KBM-7 (cell line): Measurements from ENCODE around the gene ITCH.
A peak's percentile ranks its signal among the peaks of the same experiment; 100 is the strongest.
"Not testable (repeated sequence)": the region's sequence is repeated elsewhere in the genome, so short reads cannot be mapped to it uniquely, and the experiment has no call there.

Experiments used
- DNase-seq: peaks from one replicate; pipeline ENCODE4 v3.0.0-alpha.2; 2015
- in situ Hi-C: fragments of 300-500 bp; cut with MboI; formaldehyde crosslinking; loops from 2 replicates; pipeline ENCODE4 v1.14.3; 2020; ENCODE audit warnings: low sequenced_read_pairs, low pct_unique_long_range_greater_than_20kb, mixed read lengths

ITCH gene

GRCh38 chr20:34483585-34484220 is 120.6 kb downstream of the ITCH start:
- DNase-seq, in situ Hi-C loops: not testable (repeated sequence)

DNA sequence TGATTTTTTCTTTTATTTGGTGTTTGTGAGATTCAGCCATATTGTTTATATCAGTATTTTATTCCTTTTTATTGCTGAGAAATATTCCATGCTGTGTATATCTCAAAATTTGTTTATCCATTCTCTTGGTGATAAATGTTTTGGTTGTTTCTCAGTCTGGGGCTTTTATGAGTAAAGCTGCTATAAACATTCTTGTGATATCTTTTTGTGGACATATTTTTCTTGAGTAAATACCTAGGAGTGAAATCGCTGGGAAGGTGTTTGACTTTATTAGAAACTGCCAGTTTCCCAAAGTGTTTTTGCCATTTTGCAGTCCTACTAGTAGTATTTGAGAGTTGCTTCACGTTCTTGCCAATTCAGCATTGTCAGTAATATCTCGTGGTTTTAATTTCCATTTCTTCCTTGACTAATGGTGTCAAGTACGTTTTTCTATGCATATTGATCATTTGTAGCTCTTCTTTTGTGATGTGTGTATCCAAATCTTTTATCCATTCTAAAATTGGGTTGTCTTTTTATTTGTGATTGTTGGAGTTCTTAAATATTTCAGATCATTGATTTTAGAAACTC is 122.1 kb downstream of the ITCH start:
- in situ Hi-C loops, result no loop called here
- no peak for DNase-seq

- DNase-seq, result no peak
- in situ Hi-C loops, result no loop called here
These were observed 128.3 kb downstream of the ITCH start for GRCh38 chr20:34491226-34491931.

DNA sequence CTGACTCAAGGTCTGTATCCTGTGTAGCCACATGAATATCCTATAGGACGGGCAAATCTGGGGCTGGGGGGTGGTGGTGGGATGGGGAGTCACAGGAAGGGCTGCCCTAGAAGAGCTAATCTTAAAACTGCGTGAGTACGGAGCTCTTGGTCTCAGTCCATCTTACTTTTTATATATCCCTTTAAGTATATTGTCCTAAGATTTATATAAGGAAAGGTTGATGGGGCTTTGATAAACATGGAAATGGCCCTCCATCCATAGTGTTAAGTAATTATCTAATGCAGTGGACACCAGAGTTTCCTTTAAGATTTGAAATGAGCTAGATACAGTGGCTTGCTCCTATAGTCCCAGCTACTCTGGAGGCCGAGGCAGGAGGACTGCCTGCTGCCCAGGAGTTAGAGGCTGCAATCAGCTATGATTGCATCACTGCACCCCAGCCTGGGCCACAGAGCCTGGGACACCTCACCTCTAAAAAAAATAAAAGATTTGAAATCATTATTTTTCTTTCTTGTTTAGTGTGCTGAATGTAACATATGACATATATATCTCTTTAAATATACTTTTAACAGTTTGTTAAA is 128.9 kb downstream of the ITCH start:
- no peak for DNase-seq
- in situ Hi-C loops, result no loop called here

DNA sequence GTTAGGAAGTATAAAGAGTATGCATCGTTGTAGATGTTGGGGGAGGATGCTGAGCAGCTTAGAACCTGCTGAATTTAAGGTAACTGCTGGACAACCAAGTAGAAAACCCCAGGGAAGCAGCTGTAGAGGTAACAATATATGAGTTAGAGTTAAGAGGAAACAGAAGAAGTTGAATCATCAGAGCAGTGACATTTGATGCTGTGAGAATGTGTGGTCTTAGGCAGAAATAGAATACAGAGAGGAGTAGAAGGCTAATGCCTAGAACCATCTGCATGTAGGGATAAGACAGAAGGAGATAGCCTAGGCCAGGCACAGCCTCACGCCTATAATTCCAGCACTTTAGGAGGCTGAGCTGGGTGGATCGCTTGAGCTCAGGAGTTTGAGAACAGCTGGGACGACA is 130.6 kb downstream of the ITCH start:
- in situ Hi-C loops, result no loop called here
- DNase-seq, result no peak

DNA sequence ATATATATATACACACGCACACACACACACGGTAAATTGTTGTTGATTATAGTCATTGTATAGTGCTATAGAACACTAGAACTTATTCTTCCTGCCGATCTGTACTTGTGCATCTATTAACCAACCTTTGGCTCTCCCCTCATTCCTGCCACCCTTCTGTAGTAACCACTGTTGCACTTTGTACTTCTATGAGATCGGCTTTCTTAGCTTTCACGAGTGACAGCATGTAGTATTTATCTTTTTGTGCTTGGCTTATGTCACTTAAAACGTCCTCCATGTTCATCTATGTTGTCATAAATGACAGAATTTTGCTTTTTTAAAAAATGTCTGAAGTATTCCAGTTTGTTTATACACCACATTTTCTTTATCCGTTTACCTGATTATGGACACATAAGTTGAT is 132.2 kb downstream of the ITCH start:
- in situ Hi-C loops, result no loop called here
- no peak for DNase-seq

GRCh38 chr20:34495916-34496315 is 132.8 kb downstream of the ITCH start:
- peak; percentile 36 for DNase-seq
- in situ Hi-C loops, result no loop called here

DNA sequence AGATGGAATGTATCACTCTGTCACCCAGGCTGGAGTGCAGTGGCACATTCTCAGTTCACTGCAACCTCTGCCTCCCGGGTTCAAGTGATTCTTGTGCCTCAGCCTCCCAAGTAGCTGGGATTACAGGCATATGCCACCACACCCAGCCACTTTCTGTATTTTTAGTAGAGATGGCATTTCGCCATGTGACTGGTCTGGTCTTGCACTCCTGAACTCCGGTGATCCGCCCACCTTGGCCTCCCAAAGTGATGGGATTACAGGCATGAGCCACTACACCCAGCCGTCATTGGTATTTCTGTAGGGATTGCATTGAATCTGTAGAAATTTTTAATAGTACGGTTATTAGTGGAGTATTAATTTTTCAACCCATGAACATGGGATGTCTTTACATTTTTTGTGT is 134.5 kb downstream of the ITCH start:
- DNase-seq, in situ Hi-C loops: not testable (repeated sequence)

GRCh38 chr20:34500823-34501222 is 137.8 kb downstream of the ITCH start:
- DNase-seq, result no peak
- in situ Hi-C loops, result loop anchor here (25.0 kb wide), 1 partner anchor 189 kb away; the partner anchor contains the start of gene AHCY

DNA sequence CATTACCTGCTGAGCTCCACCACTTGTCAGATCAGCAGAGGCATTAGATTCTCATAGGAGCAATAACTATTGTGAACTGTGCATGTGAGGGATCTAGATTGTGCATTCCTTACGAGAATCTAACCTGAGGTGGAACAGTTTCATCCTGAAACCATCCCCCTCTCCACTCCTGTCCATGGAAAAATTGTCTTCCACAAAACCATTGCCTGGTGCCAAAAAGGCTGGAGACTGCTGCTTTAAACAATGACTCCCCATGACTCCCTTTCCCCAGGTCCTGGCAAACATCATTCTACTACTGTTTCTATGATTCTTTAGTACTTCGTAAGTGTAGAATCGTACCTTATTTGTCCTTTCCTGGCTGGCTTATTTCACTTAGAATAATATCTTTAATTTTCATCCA is 143.4 kb downstream of the ITCH start:
- in situ Hi-C loops, result loop anchor here (25.0 kb wide), 1 partner anchor 194 kb away; the partner anchor contains the start of gene AHCY
- DNase-seq, result no peak

- in situ Hi-C loops, result loop anchor here (25.0 kb wide), 1 partner anchor 196 kb away; the partner anchor contains the start of gene AHCY
- DNase-seq, result no peak
These were observed 144.8 kb downstream of the ITCH start for GRCh38 chr20:34507702-34508413.

- in situ Hi-C loops, result loop anchor here (25.0 kb wide), 1 partner anchor 198 kb away; the partner anchor contains the start of gene AHCY
- no peak for DNase-seq
These were observed 147.5 kb downstream of the ITCH start for GRCh38 chr20:34510575-34510974.

DNA sequence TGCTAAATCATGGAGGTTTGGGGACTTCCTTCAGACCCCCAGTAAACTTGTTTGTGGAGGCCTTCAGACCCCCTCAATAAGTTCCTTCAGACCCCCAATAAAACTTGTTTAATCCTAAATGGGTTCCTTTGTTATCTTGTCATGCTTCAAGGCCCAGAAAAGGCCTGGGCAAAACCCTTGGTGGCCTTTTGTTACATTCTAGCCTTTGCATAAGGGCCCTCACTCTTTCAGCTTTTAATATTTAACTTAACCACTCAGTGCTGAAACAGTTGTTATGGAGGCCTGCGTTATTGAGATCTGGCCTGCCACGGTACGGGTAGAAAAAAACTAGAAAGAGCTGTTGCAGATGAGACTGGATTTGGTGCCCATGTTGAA is 148.8 kb downstream of the ITCH start:
- in situ Hi-C loops, result loop anchor here (25.0 kb wide), 1 partner anchor 200 kb away; the partner anchor contains the start of gene AHCY
- DNase-seq, result no peak

DNA sequence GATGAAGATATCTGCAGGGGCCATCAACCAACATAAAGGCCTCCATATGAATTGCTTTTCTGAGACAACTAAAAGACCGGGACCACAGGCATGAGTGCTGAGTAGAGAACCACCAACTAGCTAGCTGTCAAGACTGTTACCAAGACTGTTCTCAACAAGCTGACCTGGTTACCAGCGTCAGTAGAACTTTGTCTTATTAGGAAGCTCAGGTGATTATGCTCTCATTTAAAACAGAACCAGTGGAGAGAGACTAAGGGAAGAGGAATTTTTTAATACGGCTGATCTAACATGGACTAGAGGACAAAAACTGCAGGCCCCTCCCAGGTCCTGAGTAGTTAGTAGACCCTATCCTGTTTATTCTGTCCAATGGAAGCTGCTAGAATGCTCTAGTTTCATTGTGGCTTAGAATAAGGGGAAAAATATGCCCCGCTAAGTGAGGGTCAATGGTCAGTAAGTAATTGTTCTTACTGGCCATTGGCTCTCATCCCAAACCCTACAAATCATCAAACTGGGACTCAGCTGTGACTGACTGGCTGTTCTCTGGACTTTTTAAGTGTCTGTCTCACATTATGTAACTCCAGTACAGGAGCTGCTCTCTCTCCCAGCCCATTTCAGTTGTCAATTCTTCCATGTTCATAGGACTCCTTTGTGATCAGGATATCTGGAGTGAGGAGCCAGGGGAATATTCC is 149.3 kb downstream of the ITCH start:
- no peak for DNase-seq
- in situ Hi-C loops, result loop anchor here (25.0 kb wide), 1 partner anchor 200 kb away; the partner anchor contains the start of gene AHCY

GRCh38 chr20:34512955-34513419 is 149.9 kb downstream of the ITCH start:
- DNase-seq, result no peak
- in situ Hi-C loops, result loop anchor here (25.0 kb wide), 1 partner anchor 201 kb away; the partner anchor contains the start of gene AHCY

GRCh38 chr20:34514034-34514433 is 151.0 kb downstream of the ITCH start:
- in situ Hi-C loops, result loop anchor here (25.0 kb wide), 1 partner anchor 202 kb away; the partner anchor contains the start of gene AHCY
- DNase-seq, result not testable (repeated sequence)

- DNase-seq, result no peak
These were observed 151.9 kb downstream of the ITCH start for GRCh38 chr20:34514897-34515483.

More at GRCh38 chr20:34514897-34515483, 151.9 kb downstream of the ITCH start:
- in situ Hi-C loops, result loop anchor here (25.0 kb wide), 1 partner anchor 203 kb away; the partner anchor contains the start of gene AHCY
